IMR-90 (cell line): ENCODE data around the gene DUSP10. TPM values are rescaled to one million over a fixed set of nuclear protein-coding genes. Genes with fewer than 3 reads are reported as not detected.

Experiments
- ATAC-seq: fragments of 200-7000 bp; cut with Tn5 transposase; 2 replicates; pipeline ENCODE4 v1.9.1; 2020; ENCODE audit warnings: low read depth, mild to moderate bottlenecking, moderate library complexity
- BruUV-seq: library from RNA; stranded (reverse); fragments of 400-500 nt; replicated peaks from 2 replicates; lab custom pipeline; 2021; lab: Mats Ljungman, UMichigan
- CTCF ChIA-PET: fragments of 300-600 bp; formaldehyde crosslinking; extraction: SDS; loops from one replicate; lab custom pipeline; 2021; ENCODE audit warnings: antibody characterized with exemption; lab: Yijun Ruan, JAX
- POLR2A ChIA-PET: fragments of 300-600 bp; sonication (Branson Sonifier 250); formaldehyde crosslinking; loops from one replicate; lab custom pipeline; 2022; ENCODE audit warnings: antibody characterized with exemption; ENCODE audit not compliant: unreplicated experiment; lab: Charles Lee
- DNase-seq: peaks from one replicate; pipeline ENCODE4 v3.0.0; 2013
- H2AFZ ChIP-seq: replicated peaks from 2 replicates; pipeline ENCODE3; 2013; ENCODE audit warnings: low read length, mild to moderate bottlenecking; ENCODE audit not compliant: poor library complexity
- H2AK5ac ChIP-seq: 2 replicates; pipeline ENCODE4 v1.6.1; 2013; ENCODE audit warnings: low read depth, low read length, inconsistent platforms
- H2AK9ac ChIP-seq: replicated peaks from 2 replicates; pipeline ENCODE3; 2013; ENCODE audit warnings: mild to moderate bottlenecking, low read depth, low read length, moderate library complexity; ENCODE audit not compliant: poor library complexity
- H2BK120ac ChIP-seq: 2 replicates; pipeline ENCODE4 v1.6.1; 2013; ENCODE audit warnings: low read depth, low read length, inconsistent platforms
- H2BK15ac ChIP-seq: 3 replicates; pipeline ENCODE4 v1.6.1; 2013; ENCODE audit warnings: low read depth, low read length, inconsistent platforms
- H2BK20ac ChIP-seq: 2 replicates; pipeline ENCODE4 v1.6.1; 2013; ENCODE audit warnings: low read depth, mild to moderate bottlenecking, inconsistent platforms, low read length, moderate library complexity
- H2BK5ac ChIP-seq: 2 replicates; pipeline ENCODE4 v1.6.1; 2013; ENCODE audit warnings: mild to moderate bottlenecking, low read depth, low read length, inconsistent platforms; ENCODE audit not compliant: poor library complexity, severe bottlenecking
- H3K14ac ChIP-seq: replicated peaks from 2 replicates; pipeline ENCODE4 v1.6.1; 2013; ENCODE audit warnings: low read depth, low read length, inconsistent platforms
- H3K18ac ChIP-seq: 2 replicates; pipeline ENCODE4 v1.6.1; 2013; ENCODE audit warnings: low read depth, low read length, control low read depth
- H3K23ac ChIP-seq: 2 replicates; pipeline ENCODE4 v1.6.1; 2013; ENCODE audit warnings: low read depth, low read length, inconsistent platforms
- H3K27ac ChIP-seq: 2 replicates; pipeline ENCODE4 v1.5.1; 2013; ENCODE audit warnings: mild to moderate bottlenecking, control low read depth, low read length; ENCODE audit not compliant: insufficient read depth
- H3K27me3 ChIP-seq: 2 replicates; pipeline ENCODE4 v1.6.1; 2013; ENCODE audit warnings: low read length; ENCODE audit not compliant: control insufficient read depth, insufficient read depth
- H3K36me3 ChIP-seq: 2 replicates; pipeline ENCODE4 v1.6.1; 2013; ENCODE audit warnings: low read length, mixed read lengths; ENCODE audit not compliant: control insufficient read depth, insufficient read depth
- H3K4ac ChIP-seq: 2 replicates; pipeline ENCODE4 v1.6.1; 2013; ENCODE audit warnings: low read depth, low read length, inconsistent platforms
- H3K4me1 ChIP-seq: 2 replicates; pipeline ENCODE4 v1.6.1; 2013; ENCODE audit warnings: low read length, mixed read lengths; ENCODE audit not compliant: control insufficient read depth, insufficient read depth
- H3K4me2 ChIP-seq: 2 replicates; pipeline ENCODE4 v1.6.1; 2013; ENCODE audit warnings: low read depth, mild to moderate bottlenecking, control low read depth, low read length, moderate library complexity
- H3K4me3 ChIP-seq: 2 replicates; pipeline ENCODE4 v1.5.1; 2013; ENCODE audit warnings: low read depth, mild to moderate bottlenecking, control low read depth, low read length, moderate library complexity; ENCODE audit not compliant: insufficient read depth
- H3K56ac ChIP-seq: 2 replicates; pipeline ENCODE4 v1.6.1; 2013; ENCODE audit warnings: low read length, inconsistent platforms; ENCODE audit not compliant: insufficient read depth; ENCODE audit errors: extremely low read depth
- H3K79me1 ChIP-seq, 2 experiments: 2 replicates each; pipeline ENCODE4 v1.6.1; 2013; ENCODE audit warnings: low read length in 2 of 2, inconsistent platforms in 1 of 2, low read depth in 1 of 2
- H3K9ac ChIP-seq: 2 replicates; pipeline ENCODE4 v1.6.1; 2013; ENCODE audit warnings: low read depth, low read length, control low read depth
- H3K9me1 ChIP-seq: 2 replicates; pipeline ENCODE4 v1.6.1; 2013; ENCODE audit warnings: low read length, inconsistent platforms; ENCODE audit not compliant: insufficient read depth
- H3K9me3 ChIP-seq: 2 replicates; pipeline ENCODE4 v1.6.1; 2013; ENCODE audit warnings: low read length; ENCODE audit not compliant: control insufficient read depth, insufficient read depth
- H4K20me1 ChIP-seq: 2 replicates; pipeline ENCODE4 v1.6.1; 2013; ENCODE audit warnings: low read length, inconsistent platforms; ENCODE audit not compliant: insufficient read depth
- H4K5ac ChIP-seq: 2 replicates; pipeline ENCODE4 v1.6.1; 2013; ENCODE audit warnings: mild to moderate bottlenecking, low read depth, low read length, control low read depth
- H4K8ac ChIP-seq, 2 experiments: 2 replicates each; pipeline ENCODE4 v1.6.1; 2013; ENCODE audit warnings: low read depth in 2 of 2, low read length in 2 of 2, control low read depth in 1 of 2, inconsistent platforms in 1 of 2
- H4K91ac ChIP-seq: 2 replicates; pipeline ENCODE4 v1.6.1; 2013; ENCODE audit warnings: low read depth, low read length, inconsistent platforms; ENCODE audit not compliant: insufficient read depth
- BHLHE40 ChIP-seq: fragments of 150-350 bp; IDR thresholded peaks from 2 replicates; pipeline ENCODE4 v1.6.1; 2016; ENCODE audit warnings: mild to moderate bottlenecking, low read depth, low read length
- CEBPB ChIP-seq: IDR thresholded peaks from 2 replicates; pipeline ENCODE4 v1.6.1; 2012; ENCODE audit warnings: low read depth, low read length, improper control_type of control experiment
- CHD1 ChIP-seq: IDR thresholded peaks from 2 replicates; pipeline ENCODE4 v1.6.1; 2012; ENCODE audit warnings: low read depth, low read length, improper control_type of control experiment
- FOS ChIP-seq: fragments of 150-350 bp; IDR thresholded peaks from 2 replicates; pipeline ENCODE4 v1.6.1; 2016; ENCODE audit warnings: low read depth, low read length
- MAFK ChIP-seq: IDR thresholded peaks from 2 replicates; pipeline ENCODE4 v1.6.1; 2012; ENCODE audit warnings: low read depth, low read length, improper control_type of control experiment
- MAZ ChIP-seq: IDR thresholded peaks from 2 replicates; pipeline ENCODE4 v1.6.1; 2012; ENCODE audit warnings: low read depth, mild to moderate bottlenecking, low read length, improper control_type of control experiment, moderate library complexity, borderline replicate concordance
- MXI1 ChIP-seq: IDR thresholded peaks from 2 replicates; pipeline ENCODE4 v1.6.1; 2012; ENCODE audit warnings: low read depth, mild to moderate bottlenecking, low read length, moderate library complexity, borderline replicate concordance
- NFE2L2 ChIP-seq: fragments of 150-350 bp; IDR thresholded peaks from 2 replicates; pipeline ENCODE4 v1.6.1; 2016; ENCODE audit warnings: low read depth, mild to moderate bottlenecking, low read length
- POLR2A ChIP-seq: IDR thresholded peaks from 2 replicates; pipeline ENCODE4 v1.6.1; 2012; ENCODE audit warnings: mild to moderate bottlenecking, low read depth, low read length
- RAD21 ChIP-seq: IDR thresholded peaks from 2 replicates; pipeline ENCODE4 v1.6.1; 2012; ENCODE audit warnings: low read length, improper control_type of control experiment
- RCOR1 ChIP-seq: IDR thresholded peaks from 2 replicates; pipeline ENCODE4 v1.6.1; 2012; ENCODE audit warnings: mild to moderate bottlenecking, low read length, improper control_type of control experiment; ENCODE audit not compliant: insufficient replicate concordance
- RFX5 ChIP-seq: IDR thresholded peaks from 2 replicates; pipeline ENCODE4 v1.8.0; 2012; ENCODE audit warnings: low read depth, mild to moderate bottlenecking, low read length, moderate library complexity
- SMC3 ChIP-seq: fragments of 150-350 bp; IDR thresholded peaks from 2 replicates; pipeline ENCODE4 v1.6.1; 2016; ENCODE audit warnings: low read depth, mild to moderate bottlenecking, antibody characterized with exemption, low read length, moderate library complexity
- WGBS, 2 experiments: methylation state at CpG; one replicate each; pipeline versions ENCODE4 v1.1.5 to v1.1.7; 2013; ENCODE audit warnings: missing lambda C conversion rate in 2 of 2; ENCODE audit not compliant: insufficient read length in 1 of 2; ENCODE audit errors: extremely low coverage in 2 of 2; 5-methylcytosine and 5-hydroxymethylcytosine counted together
- dilution Hi-C: fragments of 300-500 bp; cut with HindIII; formaldehyde crosslinking; loops from one replicate; pipeline ENCODE4 v1.14.3; 2018; ENCODE audit warnings: low sequenced_read_pairs; ENCODE audit not compliant: unreplicated experiment
- in situ Hi-C: fragments of 300-500 bp; cut with MboI; formaldehyde crosslinking; loops from 3 replicates; pipeline ENCODE4 v1.14.3; 2019; ENCODE audit warnings: low sequenced_read_pairs, inconsistent platforms, mixed read lengths
- intact Hi-C: fragments of 100-400 bp; cut with micrococcal nuclease; formaldehyde crosslinking; loops from 2 replicates; pipeline ENCODE4 v1.10.0; 2022
- polyA plus RNA-seq, 3 experiments: library from polyadenylated mRNA; depleted of rRNA; stranded (reverse); fragments of >200 nt; gene quantifications; 2 replicates each; pipeline ENCODE4 v1.2.3, GENCODE V29; 2012; ENCODE audit warnings: low replicate concordance in 1 of 3
- total RNA-seq: library from RNA; depleted of rRNA; stranded (reverse); fragments of >200 nt; gene quantifications from 2 replicates; pipeline ENCODE4 v1.2.3, GENCODE V29; 2012
- TF ChIP-seq, protein P1 (sequence below): fragments of 150-350 bp; IDR thresholded peaks from 2 replicates; pipeline ENCODE4 v1.6.1; 2017; ENCODE audit warnings: mild to moderate bottlenecking, antibody characterized with exemption, low read length, low read depth
- TF ChIP-seq, protein P2 (sequence below): fragments of 150-350 bp; IDR thresholded peaks from 2 replicates; pipeline ENCODE4 v1.6.1; 2016; ENCODE audit warnings: low read depth, mild to moderate bottlenecking, low read length, moderate library complexity, borderline replicate concordance
- TF ChIP-seq, protein P3 (sequence below): conservative IDR thresholded peaks from 2 replicates; pipeline ENCODE4 v1.5.1; 2012; ENCODE audit warnings: mild to moderate bottlenecking, low read depth, low read length, improper control_type of control experiment

The DUSP10 gene
- total and polyA plus RNA-seq, 2 of the 4 experiments (the other 2 are of a cell fraction) = 41.7 to 59.1 TPM

DNA sequence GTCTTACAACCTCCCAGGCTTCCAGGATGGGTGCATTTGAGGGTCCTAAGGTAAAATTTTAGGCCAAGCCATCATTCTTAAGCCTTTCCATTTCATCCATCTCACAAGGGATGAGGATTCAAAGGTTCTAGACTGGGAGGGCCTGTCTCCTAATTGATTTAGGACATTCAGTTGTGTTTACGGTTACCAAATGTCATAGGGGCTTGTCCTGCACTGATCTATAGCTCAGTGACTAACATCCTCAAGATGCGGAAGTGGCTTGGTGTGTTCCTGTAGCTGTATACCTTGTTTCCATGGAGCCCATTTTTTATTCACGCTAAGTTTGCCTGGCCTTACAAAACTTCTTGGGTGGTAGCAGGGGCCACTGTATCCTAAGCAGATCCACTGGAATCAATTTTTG is 52.8 kb downstream of the DUSP10 start:
- dilution Hi-C loops = no loop called here
- H3K9me1 ChIP-seq = no peaks in the 10 kb centered on the region
- no peak overlapping the region for H2AK9ac ChIP-seq
- no peak overlapping the region for H4K5ac ChIP-seq
- no peak overlapping the region for H3K23ac ChIP-seq
- H3K27ac ChIP-seq = no peak overlapping the region
- CTCF ChIA-PET = no interaction called here
- H3K14ac ChIP-seq = no peak overlapping the region
- POLR2A ChIA-PET = no interaction called here
- H2BK120ac ChIP-seq = no peak overlapping the region
- TF ChIP-seq MAFK (no peak), CEBPB (no peak), SMC3 (no peak), POLR2A (no peak), RAD21 (no peak), NFE2L2 (no peak), MXI1 (no peak), BHLHE40 (no peak), RCOR1 (no peak), FOS (no peak), RFX5 (no peak), CHD1 (no peak), MAZ (no peak)
- TF ChIP-seq, protein P1, sequence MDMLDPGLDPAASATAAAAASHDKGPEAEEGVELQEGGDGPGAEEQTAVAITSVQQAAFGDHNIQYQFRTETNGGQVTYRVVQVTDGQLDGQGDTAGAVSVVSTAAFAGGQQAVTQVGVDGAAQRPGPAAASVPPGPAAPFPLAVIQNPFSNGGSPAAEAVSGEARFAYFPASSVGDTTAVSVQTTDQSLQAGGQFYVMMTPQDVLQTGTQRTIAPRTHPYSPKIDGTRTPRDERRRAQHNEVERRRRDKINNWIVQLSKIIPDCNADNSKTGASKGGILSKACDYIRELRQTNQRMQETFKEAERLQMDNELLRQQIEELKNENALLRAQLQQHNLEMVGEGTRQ = no peak
- TF ChIP-seq, protein P2, sequence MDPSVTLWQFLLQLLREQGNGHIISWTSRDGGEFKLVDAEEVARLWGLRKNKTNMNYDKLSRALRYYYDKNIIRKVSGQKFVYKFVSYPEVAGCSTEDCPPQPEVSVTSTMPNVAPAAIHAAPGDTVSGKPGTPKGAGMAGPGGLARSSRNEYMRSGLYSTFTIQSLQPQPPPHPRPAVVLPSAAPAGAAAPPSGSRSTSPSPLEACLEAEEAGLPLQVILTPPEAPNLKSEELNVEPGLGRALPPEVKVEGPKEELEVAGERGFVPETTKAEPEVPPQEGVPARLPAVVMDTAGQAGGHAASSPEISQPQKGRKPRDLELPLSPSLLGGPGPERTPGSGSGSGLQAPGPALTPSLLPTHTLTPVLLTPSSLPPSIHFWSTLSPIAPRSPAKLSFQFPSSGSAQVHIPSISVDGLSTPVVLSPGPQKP = no peak
- TF ChIP-seq, protein P3, sequence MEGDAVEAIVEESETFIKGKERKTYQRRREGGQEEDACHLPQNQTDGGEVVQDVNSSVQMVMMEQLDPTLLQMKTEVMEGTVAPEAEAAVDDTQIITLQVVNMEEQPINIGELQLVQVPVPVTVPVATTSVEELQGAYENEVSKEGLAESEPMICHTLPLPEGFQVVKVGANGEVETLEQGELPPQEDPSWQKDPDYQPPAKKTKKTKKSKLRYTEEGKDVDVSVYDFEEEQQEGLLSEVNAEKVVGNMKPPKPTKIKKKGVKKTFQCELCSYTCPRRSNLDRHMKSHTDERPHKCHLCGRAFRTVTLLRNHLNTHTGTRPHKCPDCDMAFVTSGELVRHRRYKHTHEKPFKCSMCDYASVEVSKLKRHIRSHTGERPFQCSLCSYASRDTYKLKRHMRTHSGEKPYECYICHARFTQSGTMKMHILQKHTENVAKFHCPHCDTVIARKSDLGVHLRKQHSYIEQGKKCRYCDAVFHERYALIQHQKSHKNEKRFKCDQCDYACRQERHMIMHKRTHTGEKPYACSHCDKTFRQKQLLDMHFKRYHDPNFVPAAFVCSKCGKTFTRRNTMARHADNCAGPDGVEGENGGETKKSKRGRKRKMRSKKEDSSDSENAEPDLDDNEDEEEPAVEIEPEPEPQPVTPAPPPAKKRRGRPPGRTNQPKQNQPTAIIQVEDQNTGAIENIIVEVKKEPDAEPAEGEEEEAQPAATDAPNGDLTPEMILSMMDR = no peak
- no peak overlapping the region for H3K4me3 ChIP-seq
- no peaks in the 10 kb centered on the region for H3K4me1 ChIP-seq
- no peak overlapping the region for H2AFZ ChIP-seq
- no peaks in the 10 kb centered on the region for H3K36me3 ChIP-seq
- H3K9ac ChIP-seq = no peak overlapping the region
- in situ Hi-C loops = no loop called here
- ATAC-seq (no peak), DNase-seq (no peak)
- H3K4ac ChIP-seq = no peak overlapping the region
- BruUV-seq = no TSS peak
- H3K56ac ChIP-seq = no peak overlapping the region
- H3K4me2 ChIP-seq = no peak overlapping the region
- no peak overlapping the region for H2BK5ac ChIP-seq
- intact Hi-C loops = no loop called here
- no peaks in the 10 kb centered on the region for H4K20me1 ChIP-seq
- H2BK15ac ChIP-seq = no peak overlapping the region
- H4K8ac ChIP-seq = no peak overlapping the region
- peaks cover 3% of the 10 kb centered on the region for H3K9me3 ChIP-seq
- H2AK5ac ChIP-seq = no peak overlapping the region
- no peak overlapping the region for H2BK20ac ChIP-seq
- H3K27me3 ChIP-seq = no peaks in the 10 kb centered on the region
- 100% methylated on average over 2 of the region's 3 CpGs; no CpG with 5 or more reads in 1 of the 2 experiments for WGBS, 2 experiments
- H4K91ac ChIP-seq = no peak overlapping the region
- H3K79me1 ChIP-seq = no peaks in the 10 kb centered on the region
- no peak overlapping the region for H3K18ac ChIP-seq
